Panc1 (cell line): ENCODE results near the gene THOC2. TPM values are rescaled to one million over a fixed set of nuclear protein-coding genes. Genes with fewer than 3 reads are reported as not detected.

Experiments used
- ATAC-seq: fragments of 200-7000 bp; cut with Tn5 transposase; 2 replicates; pipeline ENCODE4 v1.9.1; 2020; ENCODE audit warnings: mild to moderate bottlenecking, moderate library complexity
- BruUV-seq: library from RNA; stranded (reverse); fragments of 400-500 nt; replicated peaks from 2 replicates; lab custom pipeline; 2021; lab: Mats Ljungman, UMichigan
- CTCF ChIA-PET: fragments of 300-600 bp; sonication (Branson Sonifier 250); formaldehyde crosslinking; loops from one replicate; lab custom pipeline; 2022; ENCODE audit warnings: antibody characterized with exemption; lab: Charles Lee
- POLR2A ChIA-PET: fragments of 300-600 bp; sonication (Branson Sonifier 250); formaldehyde crosslinking; loops from one replicate; lab custom pipeline; 2022; ENCODE audit warnings: antibody characterized with exemption; lab: Charles Lee
- DNase-seq: peaks from one replicate; pipeline ENCODE4 v3.0.0-alpha.2; 2010; ENCODE audit warnings: low read depth, low spot score
- H3K27ac ChIP-seq: 2 replicates; pipeline ENCODE4 v1.5.1; 2011; ENCODE audit warnings: mild to moderate bottlenecking, low read length, inconsistent platforms
- H3K27me3 ChIP-seq: fragments of 200-500 bp; sonication (Bioruptor generic); 2 replicates; pipeline ENCODE4 v1.6.0; 2014; ENCODE audit warnings: low read length, inconsistent platforms; ENCODE audit not compliant: control insufficient read depth, insufficient read depth
- H3K36me3 ChIP-seq: fragments of 200-500 bp; sonication (Bioruptor generic); 2 replicates; pipeline ENCODE4 v1.5.1; 2014; ENCODE audit warnings: inconsistent platforms, mild to moderate bottlenecking, low read length, moderate library complexity; ENCODE audit not compliant: control insufficient read depth, insufficient read depth
- H3K4me1 ChIP-seq: 2 replicates; pipeline ENCODE4 v1.5.1; 2011; ENCODE audit warnings: inconsistent platforms, mild to moderate bottlenecking, low read length, moderate library complexity; ENCODE audit not compliant: control insufficient read depth, insufficient read depth
- H3K4me3 ChIP-seq, 2 experiments: 2 replicates each; pipeline ENCODE4 v1.5.1; 2011 to 2012; ENCODE audit warnings: low read depth in 2 of 2, low read length in 2 of 2, mild to moderate bottlenecking in 2 of 2, inconsistent platforms in 1 of 2, moderate library complexity in 1 of 2
- H3K9me3 ChIP-seq: fragments of 200-500 bp; sonication (Bioruptor generic); 2 replicates; pipeline ENCODE4 v1.5.1; 2014; ENCODE audit warnings: low read depth, mild to moderate bottlenecking, inconsistent platforms, low read length, moderate library complexity; ENCODE audit not compliant: control insufficient read depth, insufficient read depth
- CTCF ChIP-seq: fragments of 450-650 bp; IDR thresholded peaks from 2 replicates; pipeline ENCODE4 v1.5.1; 2017; ENCODE audit warnings: mild to moderate bottlenecking
- POLR2AphosphoS5 ChIP-seq: IDR thresholded peaks from 2 replicates; pipeline ENCODE4 v1.6.1; 2012; ENCODE audit warnings: mild to moderate bottlenecking, low read depth, low read length, moderate library complexity
- SIN3A ChIP-seq: IDR thresholded peaks from 2 replicates; pipeline ENCODE4 v1.6.1; 2012; ENCODE audit warnings: low read depth, mild to moderate bottlenecking, low read length, moderate library complexity, borderline replicate concordance; ENCODE audit not compliant: insufficient read depth
- TCF7L2 ChIP-seq: IDR thresholded peaks from 2 replicates; pipeline ENCODE4 v1.6.1; 2011; ENCODE audit warnings: mild to moderate bottlenecking, low read depth, low read length, inconsistent platforms
- in situ Hi-C: cut with HindIII; loops from 2 replicates; pipeline ENCODE4 v1.10.0; 2016; ENCODE audit warnings: low sequenced_read_pairs, low pct_unique_long_range_greater_than_20kb
- intact Hi-C: fragments of 100-400 bp; cut with micrococcal nuclease; formaldehyde crosslinking; loops from one replicate; pipeline ENCODE4 v1.10.0; 2022; ENCODE audit not compliant: unreplicated experiment
- total RNA-seq: library from RNA; stranded (reverse); gene quantifications from one replicate; pipeline ENCODE4 v1.2.1, GENCODE V29; 2021; ENCODE audit not compliant: unreplicated experiment
- TF ChIP-seq, protein P1 (sequence below), 2 experiments: IDR thresholded peaks; 2 replicates each; pipeline ENCODE4 v1.6.1; 2011 to 2012; ENCODE audit warnings: low read depth in 2 of 2, control low read depth in 1 of 2, low read length in 1 of 2, mild to moderate bottlenecking in 1 of 2, moderate library complexity in 1 of 2; ENCODE audit not compliant: insufficient read depth in 1 of 2

THOC2 gene
- total RNA-seq, 1 experiment from 2014 or later, result 194 TPM

- H3K27ac ChIP-seq, result no peak overlapping the region
- no peak for DNase-seq
- H3K27me3 ChIP-seq, result no peaks in the 10 kb centered on the region
- no peak overlapping the region for H3K4me3 ChIP-seq
- H3K36me3 ChIP-seq, result no peaks in the 10 kb centered on the region
- no peak for ATAC-seq
- ChIA-PET CTCF (no interaction called here), POLR2A (no interaction called here)
- intact Hi-C loops, result no loop called here
- H3K4me1 ChIP-seq, result no peaks in the 10 kb centered on the region; the same call in 1 of the 2 replicates
- TF ChIP-seq POLR2AphosphoS5, result no peak
- TF ChIP-seq SIN3A, result no peak
- no peak for TF ChIP-seq CTCF
- no peak for TF ChIP-seq TCF7L2
- TF ChIP-seq, protein P1, sequence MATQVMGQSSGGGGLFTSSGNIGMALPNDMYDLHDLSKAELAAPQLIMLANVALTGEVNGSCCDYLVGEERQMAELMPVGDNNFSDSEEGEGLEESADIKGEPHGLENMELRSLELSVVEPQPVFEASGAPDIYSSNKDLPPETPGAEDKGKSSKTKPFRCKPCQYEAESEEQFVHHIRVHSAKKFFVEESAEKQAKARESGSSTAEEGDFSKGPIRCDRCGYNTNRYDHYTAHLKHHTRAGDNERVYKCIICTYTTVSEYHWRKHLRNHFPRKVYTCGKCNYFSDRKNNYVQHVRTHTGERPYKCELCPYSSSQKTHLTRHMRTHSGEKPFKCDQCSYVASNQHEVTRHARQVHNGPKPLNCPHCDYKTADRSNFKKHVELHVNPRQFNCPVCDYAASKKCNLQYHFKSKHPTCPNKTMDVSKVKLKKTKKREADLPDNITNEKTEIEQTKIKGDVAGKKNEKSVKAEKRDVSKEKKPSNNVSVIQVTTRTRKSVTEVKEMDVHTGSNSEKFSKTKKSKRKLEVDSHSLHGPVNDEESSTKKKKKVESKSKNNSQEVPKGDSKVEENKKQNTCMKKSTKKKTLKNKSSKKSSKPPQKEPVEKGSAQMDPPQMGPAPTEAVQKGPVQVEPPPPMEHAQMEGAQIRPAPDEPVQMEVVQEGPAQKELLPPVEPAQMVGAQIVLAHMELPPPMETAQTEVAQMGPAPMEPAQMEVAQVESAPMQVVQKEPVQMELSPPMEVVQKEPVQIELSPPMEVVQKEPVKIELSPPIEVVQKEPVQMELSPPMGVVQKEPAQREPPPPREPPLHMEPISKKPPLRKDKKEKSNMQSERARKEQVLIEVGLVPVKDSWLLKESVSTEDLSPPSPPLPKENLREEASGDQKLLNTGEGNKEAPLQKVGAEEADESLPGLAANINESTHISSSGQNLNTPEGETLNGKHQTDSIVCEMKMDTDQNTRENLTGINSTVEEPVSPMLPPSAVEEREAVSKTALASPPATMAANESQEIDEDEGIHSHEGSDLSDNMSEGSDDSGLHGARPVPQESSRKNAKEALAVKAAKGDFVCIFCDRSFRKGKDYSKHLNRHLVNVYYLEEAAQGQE (IDR thresholded peaks at IDR 0.05; ENCODE audit: insufficient read depth in 1 of 2, low read depth in 2 of 2, low read length in 1 of 2), result no peak
- no peaks in the 10 kb centered on the region for H3K9me3 ChIP-seq
- in situ Hi-C loops, result no loop called here
- BruUV-seq, result no TSS peak
Measured at GRCh38 chrX:123779908-123780396, 47.1 kb upstream of the THOC2 start.

DNA sequence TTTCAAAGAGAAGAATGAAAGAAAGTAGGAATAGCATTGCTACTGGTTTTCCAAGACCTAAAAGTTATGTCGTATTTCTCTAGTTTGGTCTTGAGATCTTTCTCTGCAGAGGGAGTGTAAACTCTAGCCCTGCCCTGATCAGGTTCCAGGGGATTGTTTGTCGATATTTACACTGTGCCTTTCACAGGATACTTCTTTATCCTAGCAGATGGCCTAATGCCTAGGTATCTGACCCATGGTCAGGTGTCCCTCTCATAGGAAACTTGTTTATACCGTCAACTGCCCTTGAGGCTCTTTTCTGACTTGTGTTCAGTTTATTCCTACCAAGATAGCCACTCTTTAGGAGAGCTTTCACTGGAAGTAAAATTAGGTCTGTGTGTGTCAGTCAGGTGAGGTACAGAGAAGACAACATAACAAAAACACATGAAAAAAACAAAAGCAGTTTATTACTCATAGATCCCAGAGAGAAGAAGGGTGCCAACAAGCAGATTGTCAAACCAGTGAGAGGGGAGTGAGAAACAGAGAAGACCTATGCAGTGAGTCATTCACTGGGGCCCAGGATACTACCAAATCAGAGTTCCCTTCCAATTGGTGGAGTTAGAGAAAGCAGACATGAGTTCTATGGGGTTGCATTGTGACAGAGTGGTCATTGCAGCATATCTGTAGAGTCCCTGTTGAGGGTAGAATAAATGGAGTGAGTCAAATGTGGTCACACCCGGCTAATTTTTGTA, 40.6 kb upstream of the THOC2 start:
- Histone ChIP-seq H3K27ac (no peak overlapping the region), H3K9me3 (no peaks in the 10 kb centered on the region), H3K4me3 (no peak overlapping the region), H3K4me1 (0 out of 2 replicates have a peak, but pooled peaks cover 2% of the 10 kb centered on the region), H3K27me3 (no peaks in the 10 kb centered on the region), H3K36me3 (no peaks in the 10 kb centered on the region)
- CTCF ChIA-PET, result no interaction called here
- in situ Hi-C loops (no loop called here), intact Hi-C loops (no loop called here)
- ATAC-seq (no peak), DNase-seq (no peak)
- no TSS peak for BruUV-seq
- TF ChIP-seq TCF7L2, result no peak
- TF ChIP-seq SIN3A, result no peak
- no peak for TF ChIP-seq POLR2AphosphoS5
- TF ChIP-seq, protein P1 (IDR thresholded peaks at IDR 0.05; ENCODE audit: insufficient read depth in 1 of 2, low read depth in 2 of 2, low read length in 1 of 2), result no peak
- no peak for TF ChIP-seq CTCF
- POLR2A ChIA-PET, result no interaction called here
